Neural cell (in vitro differentiated cells): ENCODE measurements around the gene IL20RA. TPM values are rescaled to one million over a fixed set of nuclear protein-coding genes. Genes with fewer than 3 reads are reported as not detected.

Experiments
- H2AFZ ChIP-seq: fragments of 200-600, 300-800 bp; sonication (generic), shearing (Covaris generic); 2 replicates; pipeline ENCODE4 v1.6.0; 2014; ENCODE audit warnings: low read depth, mild to moderate bottlenecking, antibody characterized with exemption, low read length, moderate library complexity
- H3F3A ChIP-seq: fragments of 200-600 bp; shearing (Covaris generic); 2 replicates; pipeline ENCODE4 v1.6.1; 2016; ENCODE audit warnings: mild to moderate bottlenecking, moderate library complexity, mixed read lengths, antibody characterized with exemption, low read length; ENCODE audit not compliant: insufficient read depth, poor library complexity, severe bottlenecking
- H3K27ac ChIP-seq: fragments of 200-600, 300-800 bp; sonication (generic), shearing (Covaris generic); 2 replicates; pipeline ENCODE4 v1.5.1; 2014; ENCODE audit warnings: mild to moderate bottlenecking, low read length, moderate library complexity
- H3K27me3 ChIP-seq: fragments of 300-800, 200-600 bp; sonication (generic), shearing (Covaris generic); 2 replicates; pipeline ENCODE4 v1.6.0; 2014; ENCODE audit warnings: mild to moderate bottlenecking, low read depth, low read length, moderate library complexity; ENCODE audit not compliant: insufficient read depth
- H3K36me3 ChIP-seq: fragments of 300-800, 200-600 bp; sonication (generic), shearing (Covaris generic); 2 replicates; pipeline ENCODE4 v1.5.1; 2014; ENCODE audit warnings: mild to moderate bottlenecking, antibody characterized with exemption, low read length, moderate library complexity; ENCODE audit not compliant: insufficient read depth
- H3K4me2 ChIP-seq: fragments of 300-800, 200-600 bp; sonication (generic), shearing (Covaris generic); 2 replicates; pipeline ENCODE4 v1.6.0; 2014; ENCODE audit warnings: mild to moderate bottlenecking, low read length
- H3K4me3 ChIP-seq: fragments of 300-800, 200-600 bp; sonication (generic), shearing (Covaris generic); 2 replicates; pipeline ENCODE4 v1.5.1; 2014; ENCODE audit warnings: mild to moderate bottlenecking, low read length, moderate library complexity
- H3K79me2 ChIP-seq: fragments of 200-600 bp; shearing (Covaris generic); replicated peaks from 2 replicates; pipeline ENCODE4 v1.6.0; 2014; ENCODE audit warnings: mild to moderate bottlenecking, low read length, moderate library complexity; ENCODE audit not compliant: insufficient read depth
- H3K9ac ChIP-seq: fragments of 300-800, 200-600 bp; sonication (generic), shearing (Covaris generic); 2 replicates; pipeline ENCODE4 v1.6.1; 2016; ENCODE audit warnings: mild to moderate bottlenecking, low read length, mixed read lengths
- H3K9me2 ChIP-seq: fragments of 200-600 bp; shearing (Covaris generic); 2 replicates; pipeline ENCODE4 v1.6.1; 2016; ENCODE audit warnings: mild to moderate bottlenecking, low read length, mixed read lengths; ENCODE audit not compliant: insufficient read depth
- H3K9me3 ChIP-seq: fragments of 200-600, 300-800 bp; sonication (generic), shearing (Covaris generic); 2 replicates; pipeline ENCODE4 v1.6.1; 2016; ENCODE audit warnings: mild to moderate bottlenecking, mixed run types, low read length, moderate library complexity, mixed read lengths
- H4K20me1 ChIP-seq: fragments of 200-600 bp; shearing (Covaris generic); 2 replicates; pipeline ENCODE4 v1.6.1; 2016; ENCODE audit warnings: mild to moderate bottlenecking, mixed run types; ENCODE audit not compliant: insufficient read depth
- EP300 ChIP-seq: fragments of 450-650 bp; conservative IDR thresholded peaks from 2 replicates; pipeline ENCODE4 v1.6.1; 2014; ENCODE audit warnings: antibody characterized with exemption, mild to moderate bottlenecking, moderate library complexity; ENCODE audit not compliant: poor library complexity, severe bottlenecking
- EZH2 ChIP-seq: fragments of 200-600, 300-800 bp; shearing (Covaris generic), sonication (generic); IDR thresholded peaks from 2 replicates; pipeline ENCODE4 v1.6.1; 2014; ENCODE audit warnings: antibody characterized with exemption, low read length, borderline replicate concordance, mild to moderate bottlenecking; ENCODE audit not compliant: insufficient read depth, poor library complexity, severe bottlenecking
- MXI1 ChIP-seq: fragments of 450-650 bp; conservative IDR thresholded peaks from 2 replicates; pipeline ENCODE4 v1.6.1; 2014; ENCODE audit warnings: antibody characterized with exemption, mild to moderate bottlenecking; ENCODE audit not compliant: poor library complexity, severe bottlenecking
- POLR2AphosphoS5 ChIP-seq: IDR thresholded peaks from 2 replicates; pipeline ENCODE4 v1.6.1; 2012
- RAD21 ChIP-seq: fragments of 450-650 bp; conservative IDR thresholded peaks from 2 replicates; pipeline ENCODE4 v1.6.1; 2014; ENCODE audit warnings: antibody characterized with exemption, mild to moderate bottlenecking, moderate library complexity
- REST ChIP-seq: IDR thresholded peaks from 2 replicates; pipeline ENCODE4 v1.6.1; 2012; ENCODE audit warnings: borderline replicate concordance
- SMC3 ChIP-seq: fragments of 450-650 bp; conservative IDR thresholded peaks from 2 replicates; pipeline ENCODE4 v1.6.1; 2014; ENCODE audit warnings: antibody characterized with exemption, mild to moderate bottlenecking, moderate library complexity; ENCODE audit not compliant: poor library complexity
- TAF1 ChIP-seq: IDR thresholded peaks from 2 replicates; pipeline ENCODE4 v1.6.1; 2012; ENCODE audit warnings: low read depth
- polyA plus RNA-seq: library from polyadenylated mRNA; depleted of rRNA; stranded (reverse); fragments of >200 nt; gene quantifications from 2 replicates; pipeline ENCODE4 v1.2.3, GENCODE V29; 2014

The IL20RA gene
- polyA plus RNA-seq, 1 donor from 2014 or later, result not detected

GRCh38 chr6:136991646-136992045 lies 53.1 kb downstream of the IL20RA start:
- Histone ChIP-seq H3K27ac (no peak overlapping the region), H3K9me3 (no peaks in the 10 kb centered on the region), H3K9me2 (no peaks in the 10 kb centered on the region), H4K20me1 (no peaks in the 10 kb centered on the region), H3K27me3 (peaks cover 32% of the 10 kb centered on the region), H3K36me3 (no peaks in the 10 kb centered on the region), H3K9ac (no peak overlapping the region), H3K79me2 (no peaks in the 10 kb centered on the region), H2AFZ (no peak overlapping the region), H3K4me3 (no peak overlapping the region), H3K4me2 (no peak overlapping the region), H3F3A (no peaks in the 10 kb centered on the region)
- TF ChIP-seq TAF1 (no peak), REST (no peak)

- Histone ChIP-seq H3K27ac (no peak overlapping the region), H3F3A (no peaks in the 10 kb centered on the region), H3K9ac (no peak overlapping the region), H3K27me3 (peaks cover 32% of the 10 kb centered on the region), H3K79me2 (no peaks in the 10 kb centered on the region), H2AFZ (no peak overlapping the region), H3K4me3 (no peak overlapping the region), H4K20me1 (no peaks in the 10 kb centered on the region), H3K36me3 (no peaks in the 10 kb centered on the region), H3K4me2 (no peak overlapping the region), H3K9me2 (no peaks in the 10 kb centered on the region), H3K9me3 (no peaks in the 10 kb centered on the region)
- no peak for TF ChIP-seq MXI1
- no peak for TF ChIP-seq SMC3
- no peak for TF ChIP-seq TAF1
- no peak for TF ChIP-seq REST
- no peak for TF ChIP-seq EP300
- TF ChIP-seq RAD21, result no peak
- no peak for TF ChIP-seq EZH2
- TF ChIP-seq POLR2AphosphoS5, result no peak
Observed at GRCh38 chr6:136990754-136991153, 54.0 kb downstream of the IL20RA start.
